Prostate gland (tissue), 2 donors: ENCODE measurements around the gene MEF2B.

Experiments used
- CTCF ChIP-seq, 4 experiments: fragments of 200-600 bp in 2 of 4; fragments of 450-650 bp in 2 of 4; sonication (generic) in 2 of 4; IDR thresholded peaks; 1 replicate in 3 of 4; 2 replicates in 1 of 4; pipeline ENCODE4 v1.5.1; 2016 to 2019; ENCODE audit warnings: antibody characterized with exemption in 4 of 4, mild to moderate bottlenecking in 2 of 4, moderate library complexity in 2 of 4
- POLR2A ChIP-seq: fragments of 450-650 bp; IDR thresholded peaks from one replicate; pipeline ENCODE4 v1.6.1; 2016; ENCODE audit warnings: antibody characterized with exemption, mild to moderate bottlenecking
- POLR2AphosphoS5 ChIP-seq: sonication (generic); formaldehyde crosslinking; IDR thresholded peaks from one replicate; pipeline ENCODE4 v1.6.1; 2017; ENCODE audit warnings: antibody characterized with exemption

GRCh38 chr19:19202707-19203011 lies 32.6 kb upstream of the MEF2B start:
- no peak for TF ChIP-seq CTCF (IDR thresholded peaks at IDR 0.05)
- no peak for TF ChIP-seq POLR2A
- TF ChIP-seq POLR2AphosphoS5 = no peak
